RCC 7860 (cell line): Measurements from ENCODE around the gene HSPA13.
"Not testable (repeated sequence)": the region's sequence is repeated elsewhere in the genome, so short reads cannot be mapped to it uniquely, and the experiment has no call there.

Experiments used
- DNase-seq: peaks from one replicate; pipeline ENCODE4 v3.0.0-alpha.2; 2015; ENCODE audit warnings: low spot score
- FAIRE-seq: peaks from 2 replicates; lab custom pipeline; 2012; peaks lifted over from hg19 to GRCh38; lab: Jason Lieb, UNC

HSPA13 gene, protein sequence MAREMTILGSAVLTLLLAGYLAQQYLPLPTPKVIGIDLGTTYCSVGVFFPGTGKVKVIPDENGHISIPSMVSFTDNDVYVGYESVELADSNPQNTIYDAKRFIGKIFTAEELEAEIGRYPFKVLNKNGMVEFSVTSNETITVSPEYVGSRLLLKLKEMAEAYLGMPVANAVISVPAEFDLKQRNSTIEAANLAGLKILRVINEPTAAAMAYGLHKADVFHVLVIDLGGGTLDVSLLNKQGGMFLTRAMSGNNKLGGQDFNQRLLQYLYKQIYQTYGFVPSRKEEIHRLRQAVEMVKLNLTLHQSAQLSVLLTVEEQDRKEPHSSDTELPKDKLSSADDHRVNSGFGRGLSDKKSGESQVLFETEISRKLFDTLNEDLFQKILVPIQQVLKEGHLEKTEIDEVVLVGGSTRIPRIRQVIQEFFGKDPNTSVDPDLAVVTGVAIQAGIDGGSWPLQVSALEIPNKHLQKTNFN

DNA sequence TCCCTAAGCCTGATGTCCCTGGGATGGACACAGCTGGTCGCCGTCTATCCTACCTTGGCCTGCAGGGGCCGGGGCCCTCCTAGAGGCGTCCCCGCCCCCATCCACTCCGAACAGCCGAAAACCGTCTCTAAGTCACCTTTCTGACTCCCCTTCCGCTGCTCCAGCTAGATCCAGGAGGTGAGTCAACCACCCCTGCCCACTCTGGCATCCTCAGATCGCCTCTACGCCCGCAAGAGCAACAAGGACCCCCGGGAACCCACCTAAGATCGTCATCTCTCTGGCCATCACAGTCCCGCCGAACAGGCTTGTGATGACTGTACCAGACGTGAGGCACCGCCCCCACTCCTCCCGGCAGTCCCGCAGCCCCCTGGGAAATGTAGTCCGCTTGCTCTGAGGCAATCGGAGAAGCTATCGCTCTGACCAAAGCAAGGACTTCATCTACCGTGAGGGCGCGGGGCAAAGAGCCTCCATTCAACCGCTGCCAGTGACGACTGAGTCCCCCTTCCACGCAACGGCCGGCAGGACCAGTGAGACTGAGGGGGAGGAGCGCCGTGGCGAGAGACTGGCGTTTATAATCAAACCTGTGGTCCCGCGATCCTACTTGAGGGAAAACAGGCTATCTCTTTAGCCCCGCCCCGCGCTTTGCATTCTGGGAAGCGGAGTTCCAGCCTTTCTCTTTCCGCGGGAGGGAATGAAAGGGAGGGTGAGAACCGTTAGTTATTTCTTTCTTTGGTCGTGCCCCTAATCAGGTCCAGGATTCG lies at the start of gene HSPA13:
Gene HSPA13, minus strand, starts transcription at position 312 of the 761 bp plus-strand sequence. Its CDS starts 27 bp downstream, at position 285.
- peak; percentile 98 for DNase-seq
- FAIRE-seq, result peak; percentile 95

DNA sequence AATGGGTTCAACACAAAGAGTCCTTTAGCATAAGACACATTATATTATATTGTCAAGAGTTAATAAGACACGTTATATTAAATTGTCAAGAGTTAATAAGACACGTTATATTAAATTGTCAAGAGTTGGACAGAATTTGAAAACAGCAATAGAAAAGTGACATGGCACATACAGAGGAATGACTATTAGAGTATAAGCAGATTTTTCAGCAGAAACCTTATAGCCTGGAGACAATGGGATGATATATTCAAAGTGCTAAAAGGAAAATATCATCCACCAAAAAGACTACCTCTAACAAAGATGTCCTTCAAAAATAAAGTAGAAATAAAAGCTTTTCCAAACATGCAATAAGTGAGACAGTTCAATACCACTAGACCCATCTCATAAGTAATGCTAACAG lies 36.0 kb upstream of the HSPA13 start:
- FAIRE-seq (no peak), DNase-seq (no peak)

GRCh38 chr21:14414932-14415508 lies 32.1 kb upstream of the HSPA13 start:
- no peak for DNase-seq
- FAIRE-seq, result no peak

DNA sequence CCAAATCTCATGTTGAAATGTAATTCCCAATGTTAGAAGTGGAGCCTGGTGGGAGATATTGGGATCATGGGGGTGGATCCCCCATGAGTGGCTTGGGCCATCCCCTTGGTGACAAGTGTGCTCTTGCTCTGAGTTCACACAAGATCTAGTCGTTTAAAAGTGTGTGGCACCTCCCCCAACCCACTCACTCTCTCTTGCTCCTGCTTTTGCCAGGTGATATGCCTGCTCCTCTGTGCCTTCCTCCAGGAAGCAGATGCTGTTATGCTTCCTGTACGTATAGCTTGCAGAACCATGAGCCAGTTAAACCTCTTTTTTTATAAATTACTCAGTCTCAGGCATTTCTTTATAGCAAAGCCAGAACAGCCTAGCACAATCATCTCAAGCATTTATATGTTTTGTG lies 23.0 kb upstream of the HSPA13 start:
- DNase-seq (no peak), FAIRE-seq (no peak)

DNA sequence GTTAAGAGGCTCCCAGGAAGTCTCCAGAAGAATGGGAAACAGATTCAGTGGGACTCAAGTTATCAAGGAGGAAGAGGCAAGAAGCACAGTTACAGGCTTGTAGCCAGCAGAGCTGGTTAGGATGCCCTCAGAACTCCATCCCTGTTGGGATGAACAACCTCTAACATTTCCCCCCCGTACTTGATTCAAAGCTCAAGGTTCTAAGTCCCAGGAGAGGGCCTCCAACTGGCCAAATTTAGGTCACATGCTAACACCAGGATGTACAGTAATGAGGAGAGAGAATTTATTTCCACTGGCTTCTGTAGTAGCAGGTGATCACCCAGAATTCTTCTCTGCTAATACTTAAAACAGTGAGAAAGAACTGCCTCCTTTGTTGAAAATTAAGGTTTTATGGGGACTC lies 22.3 kb upstream of the HSPA13 start:
- FAIRE-seq (no peak), DNase-seq (no peak)

- FAIRE-seq, result peak; percentile 71
- DNase-seq, result peak; percentile 34
Measured at GRCh38 chr21:14403681-14404318, 20.9 kb upstream of the HSPA13 start.

DNA sequence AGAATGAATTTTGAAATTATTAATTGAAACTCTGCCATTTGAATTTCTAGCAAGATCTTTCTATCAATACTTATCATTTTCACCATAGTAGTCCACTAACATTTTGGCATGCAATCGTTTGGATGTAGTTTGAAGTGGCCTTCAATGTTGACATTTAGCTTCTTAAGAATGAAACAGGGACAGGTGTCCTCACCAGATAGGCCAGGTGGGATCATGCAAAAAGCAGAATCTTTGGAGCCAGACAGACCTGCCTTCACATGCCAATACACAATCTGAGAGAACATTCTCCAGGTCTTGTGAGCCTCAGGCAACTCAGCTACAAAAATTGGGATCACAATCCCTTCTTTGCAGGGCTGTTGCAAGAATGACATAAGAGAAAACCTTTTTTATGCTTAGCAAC lies 18.3 kb upstream of the HSPA13 start:
- no peak for FAIRE-seq
- DNase-seq, result no peak

DNA sequence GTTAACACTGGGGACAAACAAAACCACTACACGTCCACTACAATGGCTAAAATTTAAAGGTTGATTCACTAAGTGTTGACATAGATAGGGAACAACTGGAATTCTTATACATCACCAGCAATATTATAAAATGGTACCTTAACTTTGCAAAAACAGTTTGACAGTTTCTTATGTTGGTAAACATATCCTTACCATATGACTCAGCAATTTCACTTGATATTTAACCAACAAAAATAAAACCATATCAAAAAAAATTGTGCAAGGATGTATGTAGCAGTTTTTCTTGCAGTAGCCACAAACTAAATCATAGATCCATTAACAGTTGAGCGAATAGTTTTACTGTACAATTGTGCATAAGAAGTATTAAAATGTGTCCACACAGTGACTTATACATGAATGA lies 5.3 kb upstream of the HSPA13 start:
- DNase-seq (no peak), FAIRE-seq (no peak)

DNA sequence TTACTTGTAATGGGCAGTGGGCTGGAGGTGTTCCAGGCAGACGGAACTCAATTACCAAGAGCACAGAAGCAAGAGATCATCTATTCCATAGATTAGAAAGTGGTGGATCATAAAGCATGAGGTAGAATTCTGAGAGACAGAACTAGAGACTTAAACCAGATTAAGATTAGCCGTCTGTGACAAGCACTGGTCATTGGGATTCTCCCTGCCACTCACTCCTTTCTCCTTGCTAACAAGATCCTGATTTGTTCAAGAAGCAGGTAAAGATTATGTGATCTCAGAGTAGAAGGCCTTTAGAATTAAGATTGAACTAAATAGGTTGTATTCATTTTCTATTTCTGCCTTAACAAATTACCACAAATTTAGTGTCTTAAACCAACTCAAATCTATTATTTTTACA lies 1.5 kb upstream of the HSPA13 start:
- FAIRE-seq, result no peak

GRCh38 chr21:14383596-14384180 lies 742 bp upstream of the HSPA13 start:
- no peak for DNase-seq
- no peak for FAIRE-seq

More for the DNA sequence above, 1.5 kb upstream of the HSPA13 start:
- no peak for DNase-seq

- DNase-seq (no peak), FAIRE-seq (no peak)
Measured at GRCh38 chr21:14382486-14382834, 486 bp downstream of the HSPA13 start.

GRCh38 chr21:14376854-14377253 lies 6.1 kb downstream of the HSPA13 start:
- no peak for FAIRE-seq
- no peak for DNase-seq

GRCh38 chr21:14366998-14367397 lies 15.9 kb downstream of the HSPA13 start:
- FAIRE-seq (no peak), DNase-seq (no peak)

DNA sequence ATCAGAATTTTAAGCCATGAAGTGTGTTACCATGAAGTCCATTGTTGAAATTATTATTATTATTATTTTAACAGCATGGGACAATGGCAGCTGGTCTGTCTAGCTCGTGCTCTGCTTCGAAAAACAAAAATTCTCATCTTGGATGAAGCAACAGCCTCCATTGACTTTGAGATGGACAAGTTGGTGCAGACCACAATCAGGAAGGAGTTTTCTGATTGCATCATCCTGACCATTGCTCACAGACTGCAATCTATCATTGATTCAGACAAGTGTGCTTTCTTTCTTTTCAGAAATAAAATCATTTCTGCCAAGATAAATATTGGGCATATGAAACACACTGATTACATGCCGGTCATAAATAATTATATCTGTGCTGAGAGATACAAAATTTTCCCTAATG lies 21.0 kb downstream of the HSPA13 start:
- no peak for FAIRE-seq
- DNase-seq, result no peak

DNA sequence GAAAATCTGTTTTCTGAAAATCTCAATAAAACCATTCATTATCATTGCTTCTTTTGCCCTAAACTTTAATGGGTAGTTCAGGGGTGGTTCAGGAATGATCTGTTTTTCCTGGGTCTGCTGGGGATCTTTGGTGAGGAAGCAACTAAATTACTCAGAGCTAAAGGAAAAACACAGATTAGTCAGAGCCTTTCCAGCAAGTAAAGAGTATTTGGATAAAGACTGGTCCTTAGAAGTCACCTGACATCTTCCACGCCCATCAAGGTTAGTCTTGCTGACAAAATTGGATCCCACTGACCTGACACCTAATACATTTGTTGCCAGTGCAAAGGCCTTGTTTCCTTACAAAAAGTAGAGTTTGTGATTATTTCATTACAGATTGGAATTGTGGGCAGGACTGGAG lies 24.2 kb downstream of the HSPA13 start:
- FAIRE-seq, result no peak
- DNase-seq, result no peak

DNA sequence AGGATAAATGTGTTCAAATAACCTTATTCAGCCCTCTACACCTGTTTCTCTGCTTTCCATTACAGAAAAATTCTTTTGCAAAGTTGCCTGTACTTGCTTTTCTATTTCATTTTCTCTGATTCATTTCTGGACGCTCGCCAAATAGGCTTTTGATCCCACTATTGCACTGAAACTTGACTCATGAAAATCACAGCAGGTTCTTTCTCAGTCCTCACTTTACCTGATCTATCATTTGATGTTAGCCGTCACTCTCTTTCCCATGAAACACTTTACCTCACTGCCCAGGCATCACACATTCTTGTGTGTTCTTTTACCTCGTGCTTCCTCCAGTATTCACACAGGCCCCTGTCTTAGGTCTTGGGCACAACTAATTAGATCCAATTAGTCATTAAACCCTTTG lies 26.2 kb downstream of the HSPA13 start:
- no peak for FAIRE-seq
- DNase-seq, result no peak

- FAIRE-seq (no peak), DNase-seq (no peak)
Measured at GRCh38 chr21:14354515-14354914, 28.4 kb downstream of the HSPA13 start.

GRCh38 chr21:14353726-14354125 lies 29.2 kb downstream of the HSPA13 start:
- DNase-seq (no peak), FAIRE-seq (no peak)

DNA sequence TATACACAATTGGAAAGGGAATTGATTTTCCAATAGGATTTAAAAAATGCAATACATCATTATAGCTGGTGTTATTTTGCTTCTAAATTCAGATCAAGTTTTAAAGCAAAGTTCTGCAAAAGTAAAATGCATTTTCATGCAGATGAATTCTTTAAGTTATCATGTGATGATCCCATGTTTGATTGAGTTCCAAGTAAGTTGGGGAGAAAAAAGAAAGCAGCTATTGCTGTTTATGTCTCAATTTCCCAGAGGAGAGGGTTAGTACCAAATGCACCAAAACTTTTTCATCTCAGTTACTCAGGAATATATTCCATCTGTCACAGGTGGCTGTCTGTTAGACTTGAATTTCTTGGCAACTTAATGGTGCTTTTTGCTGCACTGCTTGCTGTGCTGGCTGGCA lies 29.7 kb downstream of the HSPA13 start:
- FAIRE-seq, result no peak
- no peak for DNase-seq

- not testable (repeated sequence) for FAIRE-seq, DNase-seq
Measured at GRCh38 chr21:14327346-14327745, 55.6 kb downstream of the HSPA13 start.

GRCh38 chr21:14325595-14325994 lies 57.4 kb downstream of the HSPA13 start:
- FAIRE-seq, result no peak
- no peak for DNase-seq
